HepG2 (cell line): ENCODE data around the gene TIA1. TPM values are rescaled to one million over a fixed set of nuclear protein-coding genes. Genes with fewer than 3 reads are reported as not detected.
A peak's percentile ranks its signal among the peaks of the same experiment; 100 is the strongest.

ENCODE experiments used
- FOXP4 ChIP-seq: sonication (generic); formaldehyde crosslinking; IDR thresholded peaks from 2 replicates; pipeline ENCODE4 v1.4.0; 2020; ENCODE audit warnings: missing genetic modification reagents
- KDM5A ChIP-seq: fragments of 200-600 bp; sonication (generic); IDR thresholded peaks from 2 replicates; pipeline ENCODE4 v1.7.0; 2018; ENCODE audit warnings: antibody characterized with exemption, mild to moderate bottlenecking, low read length, borderline replicate concordance
- MYC ChIP-seq: sonication (generic); formaldehyde crosslinking; IDR thresholded peaks from 2 replicates; pipeline ENCODE4 v1.9.0; 2021; ENCODE audit warnings: missing genetic modification reagents, borderline replicate concordance
- NFIC ChIP-seq: IDR thresholded peaks from 2 replicates; pipeline ENCODE4 v1.6.1; 2012; ENCODE audit warnings: mild to moderate bottlenecking, low read length, inconsistent platforms
- TCF7L2 ChIP-seq: IDR thresholded peaks from 2 replicates; pipeline ENCODE4 v1.6.1; 2011; ENCODE audit warnings: mild to moderate bottlenecking, low read depth, low read length, moderate library complexity
- XBP1 ChIP-seq: sonication (generic); formaldehyde crosslinking; IDR thresholded peaks from 2 replicates; pipeline ENCODE4 v1.5.0; 2020; ENCODE audit warnings: missing genetic modification reagents
- YY1 ChIP-seq: IDR thresholded peaks from 2 replicates; pipeline ENCODE4 v1.6.1; 2011; ENCODE audit warnings: low read length, low read depth, moderate library complexity, mild to moderate bottlenecking; ENCODE audit not compliant: insufficient read depth, insufficient replicate concordance
- ZHX2 ChIP-seq, 2 experiments: sonication (generic) in 1 of 2; formaldehyde crosslinking in 1 of 2; IDR thresholded peaks; 2 replicates each; pipeline versions ENCODE4 v1.6.1 to v1.9.0; 2014 to 2022; ENCODE audit warnings: antibody characterized with exemption in 1 of 2, borderline replicate concordance in 1 of 2, inconsistent platforms in 1 of 2, low read depth in 1 of 2, missing genetic modification reagents in 1 of 2
- ZNF292 ChIP-seq: sonication (generic); formaldehyde crosslinking; IDR thresholded peaks from 2 replicates; pipeline ENCODE4 v1.8.1; 2022; ENCODE audit warnings: mild to moderate bottlenecking, low read depth, missing genetic modification reagents, borderline replicate concordance
- ZNF556 ChIP-seq: sonication (generic); formaldehyde crosslinking; IDR thresholded peaks from 2 replicates; pipeline ENCODE4 v1.4.0; 2020; ENCODE audit warnings: mild to moderate bottlenecking, missing genetic modification reagents, borderline replicate concordance
- ZNF749 ChIP-seq: sonication (generic); formaldehyde crosslinking; IDR thresholded peaks from 2 replicates; pipeline ENCODE4 v1.8.0; 2022; ENCODE audit warnings: mild to moderate bottlenecking, missing genetic modification reagents, moderate library complexity, borderline replicate concordance
- ZNF816 ChIP-seq: sonication (generic); formaldehyde crosslinking; IDR thresholded peaks from 2 replicates; pipeline ENCODE4 v1.8.0; 2022; ENCODE audit warnings: missing genetic modification reagents, mild to moderate bottlenecking, borderline replicate concordance
- polyA plus RNA-seq, 8 experiments: library from polyadenylated mRNA; depleted of rRNA in 3 of 8; stranded (reverse) in 7 of 8; unstranded in 1 of 8; fragments of >200 nt; fragmentation: Illumina TruSeq in 4 of 8; extraction: Trizol in 4 of 8; gene quantifications; 2 replicates each; pipeline versions ENCODE4 v1.2.1 to v1.2.3, GENCODE V29; 2011 to 2016; ENCODE audit warnings: low read depth in 4 of 8, missing spikeins in 1 of 8, mixed read lengths in 1 of 8; ENCODE audit not compliant: insufficient read depth in 1 of 8
- total RNA-seq, 5 experiments: library from RNA; depleted of rRNA; stranded (reverse); fragments of >200 nt; fragmentation: Illumina TruSeq; extraction: Trizol; gene quantifications; 2 replicates each; pipeline ENCODE4 v1.2.3, GENCODE V29; 2016; ENCODE audit warnings: low read depth in 1 of 5
- TF ChIP-seq, protein P1 (sequence below): sonication (generic); formaldehyde crosslinking; IDR thresholded peaks from 2 replicates; pipeline ENCODE4 v1.8.0; 2022; ENCODE audit warnings: mild to moderate bottlenecking, missing genetic modification reagents, borderline replicate concordance
- TF ChIP-seq, protein P2 (sequence below): sonication (generic); formaldehyde crosslinking; IDR thresholded peaks from 2 replicates; pipeline ENCODE4 v1.4.0; 2020; ENCODE audit warnings: mild to moderate bottlenecking, missing genetic modification reagents
- TF ChIP-seq, protein P3 (sequence below): sonication (generic); formaldehyde crosslinking; IDR thresholded peaks from 2 replicates; pipeline ENCODE4 v1.4.0; 2020; ENCODE audit warnings: missing genetic modification reagents, mild to moderate bottlenecking, borderline replicate concordance

The TIA1 gene
- total and polyA plus RNA-seq, 2 of the 13 experiments (the other 11 are each of a cell fraction or from before 2014, with no cell fraction given) = 209 to 319 TPM

DNA sequence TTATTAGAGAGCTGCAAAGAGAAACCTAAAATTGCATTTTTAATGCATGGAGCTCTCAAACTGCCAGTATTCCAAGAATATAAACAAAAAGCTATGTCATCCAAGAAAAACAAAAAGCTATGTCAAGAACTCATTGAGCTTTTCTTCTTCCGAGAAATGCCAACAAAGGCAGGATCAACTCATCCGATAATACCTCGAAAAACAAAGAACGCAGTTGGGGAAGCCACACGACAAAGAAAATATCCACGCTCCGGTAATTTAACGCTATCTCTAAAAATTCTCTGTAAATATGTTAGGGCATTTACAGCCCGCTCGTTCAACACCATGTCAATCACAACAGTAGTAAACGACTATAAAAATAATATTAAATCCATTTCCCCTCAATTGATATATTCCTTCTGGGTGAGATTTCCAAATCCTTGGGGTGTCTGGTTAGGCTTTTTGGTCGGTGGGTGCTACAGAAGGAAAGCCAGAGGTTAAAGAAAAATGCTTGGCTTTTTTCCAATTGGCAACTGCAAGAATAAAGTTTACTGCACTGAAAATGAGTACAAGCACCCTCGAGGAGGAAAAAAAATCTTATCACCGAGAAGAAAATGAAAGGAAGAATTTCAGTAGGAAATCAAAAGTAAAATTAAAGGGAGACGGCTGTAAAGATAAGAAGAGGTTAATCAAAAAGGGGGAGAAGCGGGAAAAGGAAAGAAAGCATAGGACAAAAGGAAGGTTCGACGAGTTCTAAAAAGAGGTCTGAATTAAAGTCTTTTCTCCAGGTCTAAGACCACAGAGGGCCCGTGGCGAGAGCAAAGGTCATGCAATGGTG is 856 bp downstream of the TIA1 start (continued):
- TF ChIP-seq, protein P1, sequence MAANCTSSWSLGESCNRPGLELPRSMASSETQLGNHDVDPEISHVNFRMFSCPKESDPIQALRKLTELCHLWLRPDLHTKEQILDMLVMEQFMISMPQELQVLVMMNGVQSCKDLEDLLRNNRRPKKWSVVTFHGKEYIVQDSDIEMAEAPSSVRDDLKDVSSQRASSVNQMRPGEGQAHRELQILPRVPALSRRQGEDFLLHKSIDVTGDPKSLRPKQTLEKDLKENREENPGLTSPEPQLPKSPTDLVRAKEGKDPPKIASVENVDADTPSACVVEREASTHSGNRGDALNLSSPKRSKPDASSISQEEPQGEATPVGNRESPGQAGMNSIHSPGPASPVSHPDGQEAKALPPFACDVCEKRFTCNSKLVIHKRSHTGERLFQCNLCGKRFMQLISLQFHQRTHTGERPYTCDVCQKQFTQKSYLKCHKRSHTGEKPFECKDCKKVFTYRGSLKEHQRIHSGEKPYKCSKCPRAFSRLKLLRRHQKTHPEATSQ (CRISPR knock-in tag) = no peak
- TF ChIP-seq ZNF556 (CRISPR knock-in tag) (no peak), ZNF292 (CRISPR knock-in tag) (no peak), TCF7L2 (no peak), YY1 (no peak), KDM5A (peak; percentile 73), ZNF816 (no peak), XBP1 (no peak), ZNF749 (no peak), MYC (CRISPR knock-in tag) (no peak), ZHX2 (IDR thresholded peaks at IDR 0.05; ENCODE audit: low read depth) (no peak), ZHX2 (CRISPR knock-in tag; IDR thresholded peaks at IDR 0.05; ENCODE audit: borderline replicate concordance) (no peak), FOXP4 (CRISPR knock-in tag) (no peak), NFIC (peak; percentile 10; the same call in 1 of the 2 replicates)
- TF ChIP-seq, protein P2, sequence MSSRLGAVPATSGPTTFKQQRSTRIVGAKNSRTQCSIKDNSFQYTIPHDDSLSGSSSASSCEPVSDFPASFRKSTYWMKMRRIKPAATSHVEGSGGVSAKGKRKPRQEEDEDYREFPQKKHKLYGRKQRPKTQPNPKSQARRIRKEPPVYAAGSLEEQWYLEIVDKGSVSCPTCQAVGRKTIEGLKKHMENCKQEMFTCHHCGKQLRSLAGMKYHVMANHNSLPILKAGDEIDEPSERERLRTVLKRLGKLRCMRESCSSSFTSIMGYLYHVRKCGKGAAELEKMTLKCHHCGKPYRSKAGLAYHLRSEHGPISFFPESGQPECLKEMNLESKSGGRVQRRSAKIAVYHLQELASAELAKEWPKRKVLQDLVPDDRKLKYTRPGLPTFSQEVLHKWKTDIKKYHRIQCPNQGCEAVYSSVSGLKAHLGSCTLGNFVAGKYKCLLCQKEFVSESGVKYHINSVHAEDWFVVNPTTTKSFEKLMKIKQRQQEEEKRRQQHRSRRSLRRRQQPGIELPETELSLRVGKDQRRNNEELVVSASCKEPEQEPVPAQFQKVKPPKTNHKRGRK (CRISPR knock-in tag) = no peak
- TF ChIP-seq, protein P3, sequence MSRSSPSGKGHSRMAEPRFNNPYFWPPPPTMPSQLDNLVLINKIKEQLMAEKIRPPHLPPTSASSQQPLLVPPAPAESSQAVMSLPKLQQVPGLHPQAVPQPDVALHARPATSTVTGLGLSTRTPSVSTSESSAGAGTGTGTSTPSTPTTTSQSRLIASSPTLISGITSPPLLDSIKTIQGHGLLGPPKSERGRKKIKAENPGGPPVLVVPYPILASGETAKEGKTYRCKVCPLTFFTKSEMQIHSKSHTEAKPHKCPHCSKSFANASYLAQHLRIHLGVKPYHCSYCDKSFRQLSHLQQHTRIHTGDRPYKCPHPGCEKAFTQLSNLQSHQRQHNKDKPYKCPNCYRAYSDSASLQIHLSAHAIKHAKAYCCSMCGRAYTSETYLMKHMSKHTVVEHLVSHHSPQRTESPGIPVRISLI (CRISPR knock-in tag) = no peak
